Hepatocyte (in vitro differentiated cells): Measurements from ENCODE around the gene OR13J1. TPM values are rescaled to one million over a fixed set of nuclear protein-coding genes. Genes with fewer than 3 reads are reported as not detected.

Source experiments
- DNase-seq: peaks from one replicate; pipeline ENCODE4 v3.0.0-alpha.2; 2016; ENCODE audit warnings: low spot score
- H2AFZ ChIP-seq: fragments of 200-600 bp; sonication (generic); 2 replicates; pipeline ENCODE4 v1.6.0; 2016; ENCODE audit warnings: antibody characterized with exemption, mild to moderate bottlenecking
- H3K27ac ChIP-seq: fragments of 200-600 bp; sonication (generic); 2 replicates; pipeline ENCODE4 v1.5.1; 2016; ENCODE audit warnings: mild to moderate bottlenecking
- H3K27me3 ChIP-seq: fragments of 200-600 bp; sonication (generic); 2 replicates; pipeline ENCODE4 v1.6.1; 2016
- H3K36me3 ChIP-seq: fragments of 200-600 bp; sonication (generic); replicated peaks from 2 replicates; pipeline ENCODE4 v1.5.1; 2016; ENCODE audit warnings: low read depth; ENCODE audit not compliant: insufficient read depth
- H3K4me1 ChIP-seq: fragments of 200-600 bp; sonication (generic); 2 replicates; pipeline ENCODE4 v1.5.1; 2016; ENCODE audit warnings: mild to moderate bottlenecking, moderate library complexity; ENCODE audit not compliant: insufficient read depth
- H3K4me2 ChIP-seq: fragments of 200-600 bp; sonication (generic); 2 replicates; pipeline ENCODE4 v1.6.0; 2016
- H3K4me3 ChIP-seq: fragments of 200-600 bp; sonication (generic); 2 replicates; pipeline ENCODE4 v1.5.1; 2016; ENCODE audit warnings: mild to moderate bottlenecking
- H3K79me2 ChIP-seq: fragments of 200-600 bp; sonication (generic); 2 replicates; pipeline ENCODE4 v1.6.0; 2017; ENCODE audit warnings: mild to moderate bottlenecking
- H3K9me2 ChIP-seq: fragments of 200-600 bp; sonication (generic); replicated peaks from 2 replicates; pipeline ENCODE4 v1.6.0; 2017; ENCODE audit warnings: mild to moderate bottlenecking; ENCODE audit not compliant: insufficient read depth
- H3K9me3 ChIP-seq: fragments of 200-600 bp; sonication (generic); 2 replicates; pipeline ENCODE4 v1.5.1; 2016; ENCODE audit warnings: low read depth, mild to moderate bottlenecking
- H4K20me1 ChIP-seq: fragments of 200-600 bp; sonication (generic); 2 replicates; pipeline ENCODE4 v1.6.0; 2016; ENCODE audit warnings: mild to moderate bottlenecking; ENCODE audit not compliant: insufficient read depth, poor library complexity, severe bottlenecking
- CTCF ChIP-seq: fragments of 200-600 bp; sonication (generic); IDR thresholded peaks from 2 replicates; pipeline ENCODE4 v1.5.1; 2016; ENCODE audit warnings: antibody characterized with exemption, mild to moderate bottlenecking; ENCODE audit not compliant: poor library complexity
- EZH2 ChIP-seq: fragments of 200-600 bp; sonication (generic); IDR thresholded peaks from 2 replicates; pipeline ENCODE4 v1.6.1; 2016; ENCODE audit warnings: antibody characterized with exemption, mild to moderate bottlenecking, borderline replicate concordance
- EZH2phosphoT487 ChIP-seq: fragments of 200-600 bp; sonication (generic); IDR thresholded peaks from one replicate; pipeline ENCODE4 v1.6.1; 2018; ENCODE audit warnings: antibody characterized with exemption, mild to moderate bottlenecking, low read depth, moderate library complexity; ENCODE audit not compliant: unreplicated experiment, severe bottlenecking
- WGBS: methylation state at CpG from one replicate; pipeline ENCODE4 v1.1.6; 2016; ENCODE audit warnings: low lambda C conversion rate; ENCODE audit errors: missing lambda C conversion rate; 5-methylcytosine and 5-hydroxymethylcytosine counted together
- polyA plus RNA-seq: library from polyadenylated mRNA; unstranded; fragments of >200 nt; fragmentation: Nextera tagmentation; extraction: Ambion mirVana; gene quantifications from 2 replicates; pipeline ENCODE4 v1.2.1, GENCODE V29; 2016
- total RNA-seq: library from RNA; depleted of rRNA; stranded (reverse); fragments of >200 nt; gene quantifications from 2 replicates; pipeline ENCODE4 v1.2.3, GENCODE V29; 2014

Gene OR13J1
- total RNA-seq = not detected in 2 replicates
- polyA plus RNA-seq = not detected in 2 replicates

GRCh38 chr9:35870351-35870923 is at the start of gene OR13J1:
OR13J1 (minus strand) TSS chr9:35870401; CDS start chr9:35870401, 0 bp downstream.
- Histone ChIP-seq H3K27me3 (no peaks in the 10 kb centered on the region), H3K4me1 (no peaks in the 10 kb centered on the region), H3K9me3 (no peaks in the 10 kb centered on the region), H3K4me2 (no peak within 1 kb of the TSS), H3K4me3 (no peak within 1 kb of the TSS), H2AFZ (no peak within 1 kb of the TSS), H3K9me2 (no peaks in the 10 kb centered on the region), H4K20me1 (no peaks in the 10 kb centered on the region), H3K36me3 (no peaks in the 10 kb centered on the region), H3K27ac (no peak within 1 kb of the TSS), H3K79me2 (no peaks in the 10 kb centered on the region)
- WGBS = 97% methylated on average over 8 of the region's 8 CpGs
- DNase-seq = no peak
- no peak for TF ChIP-seq EZH2phosphoT487
- TF ChIP-seq EZH2 = no peak
- TF ChIP-seq CTCF = no peak

- TF ChIP-seq EZH2phosphoT487 = no peak
- no peak for TF ChIP-seq CTCF
- TF ChIP-seq EZH2 = no peak
- no peak for DNase-seq
- Histone ChIP-seq H3K4me2 (peak overlapping the region; percentile 27), H3K4me1 (peaks cover 28% of the 10 kb centered on the region), H3K9me3 (no peaks in the 10 kb centered on the region), H3K36me3 (no peaks in the 10 kb centered on the region), H3K79me2 (no peaks in the 10 kb centered on the region), H3K9me2 (no peaks in the 10 kb centered on the region), H3K4me3 (no peak overlapping the region), H2AFZ (no peak overlapping the region), H4K20me1 (no peaks in the 10 kb centered on the region), H3K27ac (peak overlapping the region; percentile 87), H3K27me3 (no peaks in the 10 kb centered on the region)
- 75% methylated on average over 3 of the region's 3 CpGs for WGBS
Observed at GRCh38 chr9:35919212-35920008, 49.2 kb upstream of the OR13J1 start.

- H3K4me1 ChIP-seq = peaks cover 28% of the 10 kb centered on the region
- H3K4me3 ChIP-seq = no peak overlapping the region
- H3K9me2 ChIP-seq = no peaks in the 10 kb centered on the region
- H3K27ac ChIP-seq = peak overlapping the region; percentile 87
- H3K4me2 ChIP-seq = peak overlapping the region; percentile 27
- no peaks in the 10 kb centered on the region for H3K9me3 ChIP-seq
- TF ChIP-seq EZH2phosphoT487 (no peak), EZH2 (no peak), CTCF (no peak)
- 91% methylated on average over 3 of the region's 3 CpGs for WGBS
- H4K20me1 ChIP-seq = no peaks in the 10 kb centered on the region
- no peak for DNase-seq
- no peaks in the 10 kb centered on the region for H3K27me3 ChIP-seq
- no peaks in the 10 kb centered on the region for H3K36me3 ChIP-seq
- H2AFZ ChIP-seq = no peak overlapping the region
- H3K79me2 ChIP-seq = no peaks in the 10 kb centered on the region
Observed at GRCh38 chr9:35918780-35919179, 48.6 kb upstream of the OR13J1 start.
